ENCODE data around the gene ENOX1. TPM values are rescaled to one million over a fixed set of nuclear protein-coding genes. Genes with fewer than 3 reads are reported as not detected.

The ENOX1 gene
- total RNA-seq, 4 donors from 2014 or later: 0.27 to 0.83 (median 0.53) TPM; not detected in 1

DNA sequence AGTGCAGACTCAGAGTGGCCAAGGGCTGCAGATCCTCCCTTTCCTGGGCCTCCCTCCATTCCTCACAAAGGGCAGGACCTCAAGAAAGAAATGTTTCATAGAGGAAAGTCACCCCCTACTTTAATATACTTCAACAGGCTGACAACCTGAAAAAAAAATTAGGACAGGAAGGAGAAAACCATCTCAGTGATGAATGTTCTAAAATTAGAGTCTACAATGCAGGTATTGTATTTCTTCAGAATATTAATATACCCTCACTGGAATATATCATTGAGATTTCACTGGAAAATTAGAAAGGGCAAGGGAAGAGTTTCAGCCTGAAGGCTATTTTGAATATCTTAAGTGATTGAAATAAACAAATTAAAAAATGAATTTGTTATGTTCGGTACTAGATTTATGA is 586.5 kb downstream of the ENOX1 start:
- H3K4me3 ChIP-seq: no peak overlapping the region
- TF ChIP-seq, protein P1, sequence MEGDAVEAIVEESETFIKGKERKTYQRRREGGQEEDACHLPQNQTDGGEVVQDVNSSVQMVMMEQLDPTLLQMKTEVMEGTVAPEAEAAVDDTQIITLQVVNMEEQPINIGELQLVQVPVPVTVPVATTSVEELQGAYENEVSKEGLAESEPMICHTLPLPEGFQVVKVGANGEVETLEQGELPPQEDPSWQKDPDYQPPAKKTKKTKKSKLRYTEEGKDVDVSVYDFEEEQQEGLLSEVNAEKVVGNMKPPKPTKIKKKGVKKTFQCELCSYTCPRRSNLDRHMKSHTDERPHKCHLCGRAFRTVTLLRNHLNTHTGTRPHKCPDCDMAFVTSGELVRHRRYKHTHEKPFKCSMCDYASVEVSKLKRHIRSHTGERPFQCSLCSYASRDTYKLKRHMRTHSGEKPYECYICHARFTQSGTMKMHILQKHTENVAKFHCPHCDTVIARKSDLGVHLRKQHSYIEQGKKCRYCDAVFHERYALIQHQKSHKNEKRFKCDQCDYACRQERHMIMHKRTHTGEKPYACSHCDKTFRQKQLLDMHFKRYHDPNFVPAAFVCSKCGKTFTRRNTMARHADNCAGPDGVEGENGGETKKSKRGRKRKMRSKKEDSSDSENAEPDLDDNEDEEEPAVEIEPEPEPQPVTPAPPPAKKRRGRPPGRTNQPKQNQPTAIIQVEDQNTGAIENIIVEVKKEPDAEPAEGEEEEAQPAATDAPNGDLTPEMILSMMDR (IDR thresholded peaks at IDR 0.05): no peak
- no peak for TF ChIP-seq POLR2A (IDR thresholded peaks at IDR 0.05)
- H3K27ac ChIP-seq: no peak overlapping the region
- DNase-seq: no peak
- no peaks in the 10 kb centered on the region for H3K9me3 ChIP-seq
- H3K27me3 ChIP-seq: no peaks in the 10 kb centered on the region
- no peaks in the 10 kb centered on the region for H3K4me1 ChIP-seq
- no peaks in the 10 kb centered on the region for H3K36me3 ChIP-seq

DNA sequence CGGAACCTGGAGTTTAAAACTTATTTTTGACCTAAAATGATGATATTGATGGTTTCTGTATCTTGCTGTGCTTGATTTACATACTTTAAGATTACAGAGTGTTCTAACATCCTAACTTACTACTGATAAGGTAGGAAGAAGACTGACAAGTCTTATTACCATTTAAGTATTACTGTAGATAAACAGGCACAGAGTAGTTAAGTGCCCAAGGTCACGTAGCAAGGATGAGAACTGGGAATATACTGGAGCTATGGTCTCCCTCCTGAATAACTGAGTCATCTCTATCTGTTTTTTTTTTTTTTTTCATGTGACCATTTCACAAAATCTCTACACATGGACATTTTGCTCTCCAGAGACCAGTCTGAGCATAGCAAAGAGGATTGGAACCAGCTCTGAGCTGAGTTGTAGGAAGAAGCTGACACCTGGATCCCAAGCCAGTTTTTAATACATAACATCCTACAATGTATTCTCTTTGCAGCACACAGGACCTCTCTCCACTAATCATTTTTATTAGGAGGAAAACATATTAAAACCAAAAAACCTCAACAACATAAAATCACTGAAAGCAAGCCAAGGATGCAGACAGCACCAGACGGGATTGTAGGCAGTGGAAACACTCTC is 589.9 kb downstream of the ENOX1 start:
- H3K9me3 ChIP-seq: no peaks in the 10 kb centered on the region
- H3K27me3 ChIP-seq: no peaks in the 10 kb centered on the region
- no peak overlapping the region for H3K27ac ChIP-seq
- H3K4me3 ChIP-seq: no peak overlapping the region
- no peak for DNase-seq
- H3K4me1 ChIP-seq: no peaks in the 10 kb centered on the region
- no peaks in the 10 kb centered on the region for H3K36me3 ChIP-seq
- TF ChIP-seq, protein P1 (IDR thresholded peaks at IDR 0.05): no peak
- TF ChIP-seq POLR2A (IDR thresholded peaks at IDR 0.05): no peak

DNA sequence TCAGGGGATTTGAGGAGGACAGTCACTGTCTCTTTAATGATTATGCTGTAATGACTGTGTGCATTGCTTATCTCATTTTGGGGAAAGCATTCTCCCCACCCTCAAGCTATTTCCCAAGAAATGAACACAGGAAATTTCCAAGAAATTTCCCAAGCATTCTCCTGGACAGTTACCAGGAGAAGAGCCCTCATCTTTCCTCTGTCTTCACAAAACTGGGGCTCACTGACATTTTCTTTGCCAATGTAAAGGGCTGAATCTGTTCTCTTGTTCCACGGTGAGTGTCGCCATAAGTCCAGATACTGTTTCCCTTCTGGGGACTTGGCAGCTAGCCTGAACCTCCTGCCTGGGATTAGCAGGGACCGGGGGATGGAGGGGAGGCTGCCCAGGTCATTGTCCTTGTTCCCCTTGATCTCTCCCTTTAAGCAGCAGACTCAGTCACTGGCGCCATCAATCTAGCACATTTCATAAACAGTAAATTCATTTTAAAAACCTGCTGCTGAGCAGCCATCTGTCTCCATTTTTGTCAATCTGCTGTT is 590.6 kb downstream of the ENOX1 start:
- Histone ChIP-seq H3K9me3 (no peaks in the 10 kb centered on the region), H3K36me3 (no peaks in the 10 kb centered on the region), H3K27me3 (no peaks in the 10 kb centered on the region), H3K27ac (no peak overlapping the region), H3K4me3 (no peak overlapping the region), H3K4me1 (no peaks in the 10 kb centered on the region)
- DNase-seq: no peak
- TF ChIP-seq POLR2A (IDR thresholded peaks at IDR 0.05): no peak
- TF ChIP-seq, protein P1 (IDR thresholded peaks at IDR 0.05): no peak

DNA sequence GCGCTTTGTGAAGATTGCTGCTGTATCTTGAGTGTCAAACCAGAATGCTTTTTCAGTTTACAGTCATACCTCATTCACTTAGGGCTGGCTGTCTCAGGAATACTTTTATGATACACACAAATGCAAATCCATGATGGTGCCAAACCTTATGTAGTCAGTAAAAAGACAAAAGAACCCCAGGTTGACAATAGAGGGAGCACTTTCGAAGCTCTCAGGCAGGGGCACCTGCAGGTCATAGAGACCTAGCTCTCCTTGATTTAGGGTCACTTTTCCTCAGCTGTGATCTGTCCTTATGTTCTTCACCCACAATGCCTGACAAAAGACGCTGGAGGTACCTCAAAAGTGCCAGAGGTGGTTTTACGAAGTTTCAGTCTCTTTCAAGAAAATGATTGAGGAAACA is 591.2 kb downstream of the ENOX1 start:
- Histone ChIP-seq H3K9me3 (no peaks in the 10 kb centered on the region), H3K36me3 (no peaks in the 10 kb centered on the region), H3K4me1 (no peaks in the 10 kb centered on the region), H3K27ac (no peak overlapping the region), H3K27me3 (no peaks in the 10 kb centered on the region), H3K4me3 (no peak overlapping the region)
- TF ChIP-seq, protein P1 (IDR thresholded peaks at IDR 0.05): no peak
- TF ChIP-seq POLR2A (IDR thresholded peaks at IDR 0.05): no peak
- no peak for DNase-seq

DNA sequence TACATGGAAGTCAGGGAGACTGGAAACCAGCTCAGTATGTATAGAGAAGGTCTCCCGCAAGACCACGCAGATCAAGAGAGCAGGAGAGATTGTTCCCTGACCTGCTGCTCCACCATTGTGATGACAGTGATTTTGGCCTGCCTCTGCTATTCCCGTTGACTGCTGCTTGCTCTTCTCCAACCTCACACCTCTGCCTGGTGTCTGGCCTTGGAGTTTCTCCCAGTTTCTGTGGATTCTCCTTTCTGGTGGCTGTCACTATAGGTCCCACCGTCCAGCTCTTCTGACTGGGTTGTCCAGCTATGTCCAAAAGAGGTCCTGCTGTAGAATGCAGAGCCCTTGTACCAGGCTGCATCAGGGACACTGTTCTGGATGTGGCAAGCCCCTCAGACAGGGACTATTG is 591.7 kb downstream of the ENOX1 start:
- H3K4me3 ChIP-seq: no peak overlapping the region
- TF ChIP-seq POLR2A (IDR thresholded peaks at IDR 0.05): no peak
- TF ChIP-seq, protein P1 (IDR thresholded peaks at IDR 0.05): no peak
- no peaks in the 10 kb centered on the region for H3K27me3 ChIP-seq
- no peak for DNase-seq
- no peaks in the 10 kb centered on the region for H3K9me3 ChIP-seq
- H3K36me3 ChIP-seq: no peaks in the 10 kb centered on the region
- H3K4me1 ChIP-seq: no peaks in the 10 kb centered on the region
- H3K27ac ChIP-seq: no peak overlapping the region
